ENCODE data around the gene PIK3R1.

GRCh38 chr5:68194386-68194785 lies 21.2 kb upstream of the PIK3R1 start:
- TF ChIP-seq CTCF (conservative IDR thresholded peaks at IDR 0.05; ENCODE audit: low read depth, low read length) (no peak), EZH2 (IDR thresholded peaks at IDR 0.05; ENCODE audit: low read length, unreplicated experiment) (no peak), EZH2phosphoT487 (IDR thresholded peaks at IDR 0.05; ENCODE audit: borderline replicate concordance, low read length) (no peak)

All from PC-3 (cell line).